ENCODE data around the gene ABL1.

The ABL1 gene

DNA sequence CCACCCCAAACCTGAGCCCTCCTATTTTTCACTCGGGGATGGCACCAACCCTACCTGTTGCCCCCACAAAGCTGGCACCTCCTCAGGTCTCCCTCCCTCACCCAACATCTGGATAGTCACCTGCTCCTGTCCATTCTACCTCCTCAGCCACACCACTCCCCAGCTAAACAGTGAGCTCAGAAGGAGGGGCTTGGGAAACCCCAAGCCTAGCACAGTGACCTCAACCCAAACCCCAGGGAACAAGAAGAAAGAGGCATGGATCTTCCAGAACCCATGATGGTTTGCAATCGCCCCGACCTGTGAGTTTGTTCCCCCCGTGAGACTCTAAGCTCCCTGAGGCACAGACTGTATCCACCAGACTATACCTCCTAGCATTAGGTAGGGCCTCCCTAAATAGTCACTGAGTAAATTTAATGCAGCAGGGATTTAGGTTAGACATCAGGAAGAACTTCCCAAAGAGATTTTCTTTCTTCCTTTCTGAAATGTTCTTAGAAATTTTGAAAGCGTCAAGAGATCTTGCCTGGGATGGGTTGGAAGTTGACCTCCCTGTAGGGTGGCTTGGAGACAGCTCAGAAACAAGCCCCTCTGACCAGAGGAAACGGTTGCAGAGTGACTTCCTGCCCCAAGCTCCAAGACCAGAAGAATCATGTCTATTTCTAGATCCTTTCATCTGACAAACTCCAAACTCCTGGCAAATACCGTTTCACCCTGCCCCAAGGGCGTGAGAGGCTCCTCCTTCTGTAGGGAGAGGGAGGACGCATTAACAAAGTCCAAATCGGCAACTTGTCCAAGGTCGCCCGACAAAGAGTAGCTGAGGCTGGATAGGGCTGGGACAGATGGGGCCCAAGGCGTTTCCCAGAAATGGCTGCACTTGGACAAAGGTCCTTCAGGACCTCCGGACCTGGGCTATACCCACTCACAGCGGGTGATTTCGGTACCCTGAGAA is 99.9 kb downstream of the ABL1 start:
- no peak for DNase-seq

DNA sequence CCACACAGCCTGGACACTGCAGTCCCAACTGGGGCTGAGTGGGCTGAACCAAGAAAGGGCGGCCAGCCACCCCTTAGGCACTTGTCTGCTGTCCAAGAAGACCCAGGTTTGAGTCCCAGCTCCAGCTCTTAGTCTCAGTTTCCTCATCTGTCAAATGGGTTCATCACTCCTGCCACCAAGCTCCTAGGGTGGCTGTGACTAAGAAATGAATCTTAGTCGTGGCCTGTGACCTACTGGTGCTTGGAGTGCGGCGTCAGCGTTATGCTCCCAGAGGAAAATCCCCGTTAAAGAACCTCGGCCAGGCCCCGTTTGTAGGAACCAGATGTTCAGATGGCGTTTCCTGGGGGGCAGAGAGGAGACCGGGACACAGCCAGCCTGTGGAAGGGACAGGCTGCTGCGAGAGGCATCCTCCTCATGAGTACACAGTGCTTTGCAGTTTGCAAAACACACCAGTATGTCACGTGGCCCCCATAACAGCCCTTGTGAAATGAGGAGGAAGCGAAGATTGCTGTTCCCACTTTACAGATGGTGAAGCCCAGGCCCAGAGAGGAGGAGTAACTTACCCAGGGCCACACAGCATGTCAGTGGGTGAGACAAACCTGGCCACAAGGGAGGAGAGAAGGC is 100.7 kb downstream of the ABL1 start:
- DNase-seq, result no peak

DNA sequence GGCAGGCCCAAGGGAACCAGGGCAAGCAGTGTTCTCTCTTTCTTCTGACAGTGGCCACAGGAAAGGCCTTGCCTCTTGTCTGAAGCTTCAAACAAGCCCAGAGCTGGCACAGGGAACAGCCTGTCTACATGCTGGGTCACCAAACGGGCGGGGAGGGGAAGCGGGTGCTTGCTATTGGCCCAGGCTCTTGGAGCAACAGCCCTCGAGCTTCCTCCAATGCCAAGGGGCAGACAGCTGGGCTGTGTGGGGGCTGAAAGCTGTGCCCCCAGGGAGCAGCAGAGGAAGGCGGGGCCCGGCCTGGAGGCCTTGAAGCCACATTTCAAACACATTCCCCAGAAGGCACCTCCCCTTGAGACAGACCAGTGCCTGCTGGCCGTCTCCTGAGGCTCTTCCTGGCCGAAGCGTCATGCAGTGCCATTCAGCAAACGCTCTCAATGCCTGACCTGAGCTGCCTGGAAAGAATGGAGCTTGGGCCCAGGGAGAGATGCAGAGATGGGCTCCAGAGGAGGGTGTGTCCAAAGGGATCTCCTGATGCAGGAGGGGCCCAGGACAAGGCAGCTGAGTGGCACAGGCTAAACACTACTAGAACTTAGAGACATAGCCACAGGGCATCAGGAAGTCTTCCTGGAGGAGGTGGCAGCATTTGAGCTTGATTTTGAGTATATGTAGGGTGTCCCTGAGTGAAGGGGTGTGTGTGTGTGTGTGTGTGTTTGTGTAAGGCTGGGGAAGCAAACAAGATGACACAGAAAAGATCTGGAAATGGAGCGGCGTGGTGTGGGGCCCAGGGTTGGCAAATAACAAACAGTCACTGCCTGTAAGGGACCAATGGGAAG is 101.4 kb downstream of the ABL1 start:
- DNase-seq, result no peak
